ENCODE measurements around the gene LRRTM4.

DNA sequence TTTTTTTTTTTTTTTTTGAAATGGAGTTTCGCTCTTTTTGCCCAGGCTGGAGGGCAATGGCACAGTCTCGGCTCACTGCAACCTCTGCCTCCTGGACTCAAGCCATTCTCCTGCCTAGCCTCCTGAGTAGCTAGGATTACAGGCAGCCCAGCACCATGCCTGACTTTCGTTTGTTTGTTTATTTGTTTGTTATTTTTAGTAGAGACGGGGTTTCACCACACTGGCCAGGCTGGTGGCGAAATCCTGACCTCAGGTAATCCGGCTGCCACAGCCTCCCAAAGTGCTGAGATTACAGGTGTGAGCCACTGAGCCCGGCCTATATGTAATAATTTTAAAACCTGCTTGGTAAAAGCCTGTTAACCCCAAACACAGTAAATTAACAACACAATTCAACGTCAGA is 435.7 kb downstream of the LRRTM4 start:
- TF ChIP-seq CTCF (IDR thresholded peaks at IDR 0.05) (no peak), EP300 (IDR thresholded peaks at IDR 0.05; ENCODE audit: low read depth) (no peak), POLR2A (IDR thresholded peaks at IDR 0.05) (no peak), POLR2AphosphoS5 (IDR thresholded peaks at IDR 0.05) (no peak)

Data from transverse colon (tissue), 4 donors.